ENCODE measurements around the gene AMY2B. TPM values are rescaled to one million over a fixed set of nuclear protein-coding genes. Genes with fewer than 3 reads are reported as not detected.
"Not testable (repeated sequence)": the region's sequence is repeated elsewhere in the genome, so short reads cannot be mapped to it uniquely, and the experiment has no call there.

AMY2B gene
- total RNA-seq, 1 donor from 2014 or later: 3.9 TPM

DNA sequence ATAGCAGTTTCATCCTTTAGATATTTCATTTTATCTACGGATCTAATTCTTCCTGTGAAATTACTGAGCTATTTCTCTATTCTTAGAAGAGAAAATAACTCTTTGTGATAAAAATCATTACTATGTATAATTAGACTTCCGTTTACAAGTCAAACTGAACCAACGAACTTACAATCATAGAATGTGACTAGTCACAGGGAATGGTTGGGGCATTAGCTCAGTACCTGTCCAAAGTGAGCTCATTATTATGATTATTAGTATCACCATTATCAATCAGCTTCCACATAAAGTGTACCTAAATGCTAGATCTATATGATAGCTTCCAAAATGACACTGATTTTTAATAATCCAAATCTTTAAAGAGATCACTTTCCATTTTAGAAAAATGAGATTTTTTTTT lies 12.5 kb downstream of the AMY2B start:
- TF ChIP-seq CTCF (IDR thresholded peaks at IDR 0.05; ENCODE audit: insufficient read depth, low read length, severe bottlenecking): no peak
- peaks cover 2% of the 10 kb centered on the region for H3K27me3 ChIP-seq (ENCODE audit: control insufficient read depth, insufficient read depth, low read length)

DNA sequence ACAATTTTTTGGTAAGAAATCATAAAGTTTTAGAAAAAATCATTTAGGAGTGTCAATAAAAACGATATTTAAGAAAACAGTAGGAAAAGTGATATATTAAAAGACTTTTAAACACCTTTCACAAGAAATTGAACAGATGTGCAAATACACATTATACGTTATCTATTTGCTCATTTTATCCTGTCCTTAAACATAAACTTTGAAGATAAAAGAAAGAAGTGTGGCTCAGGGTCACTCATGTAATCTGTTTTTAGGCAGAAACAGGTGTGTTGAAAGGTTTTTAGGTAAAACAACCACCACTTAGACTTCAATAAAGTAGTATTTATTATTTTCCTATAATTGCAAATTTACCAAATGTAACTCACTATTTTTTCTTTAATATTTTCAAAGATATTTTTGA lies 13.1 kb downstream of the AMY2B start:
- Histone ChIP-seq H3K36me3 (ENCODE audit: control insufficient read depth, insufficient read depth, low read length) (no peaks in the 10 kb centered on the region), H3K27me3 (ENCODE audit: control insufficient read depth, insufficient read depth, low read length) (peaks cover 2% of the 10 kb centered on the region), H3K4me3 (ENCODE audit: low read depth, low read length) (no peak overlapping the region)
- DNase-seq (ENCODE audit: low read depth) (no peak), FAIRE-seq (no peak)
- TF ChIP-seq CTCF (IDR thresholded peaks at IDR 0.05; ENCODE audit: insufficient read depth, low read length, severe bottlenecking): no peak

More for the DNA sequence above, 12.5 kb downstream of the AMY2B start:
- Histone ChIP-seq H3K4me3 (ENCODE audit: low read depth, low read length) (no peak overlapping the region), H3K36me3 (ENCODE audit: control insufficient read depth, insufficient read depth, low read length) (no peaks in the 10 kb centered on the region)
- FAIRE-seq (no peak), DNase-seq (ENCODE audit: low read depth) (no peak)

DNA sequence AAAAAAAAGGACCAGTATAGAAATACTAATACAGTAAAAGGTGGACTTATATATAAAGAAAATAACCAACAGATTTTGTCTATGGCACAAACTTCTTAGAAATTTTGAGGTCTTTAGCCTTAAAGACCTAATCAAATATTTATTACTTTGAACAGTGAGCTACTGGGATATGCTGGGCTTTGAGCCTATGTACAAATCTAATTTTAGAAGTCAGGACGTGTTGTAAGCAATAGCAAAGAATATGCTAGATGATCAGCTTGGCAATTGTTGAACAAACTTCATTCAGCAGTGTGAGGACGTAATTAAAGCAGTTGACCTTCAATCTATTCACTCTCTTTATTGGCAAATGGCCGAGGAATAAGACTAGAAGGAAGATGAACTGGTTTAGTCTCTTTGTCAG lies 31.4 kb downstream of the AMY2B start:
- peak; percentile 58 for FAIRE-seq
- not testable (repeated sequence) for H3K4me3 ChIP-seq (ENCODE audit: low read depth, low read length); DNase-seq (ENCODE audit: low read depth); H3K36me3 ChIP-seq (ENCODE audit: control insufficient read depth, insufficient read depth, low read length); H3K27me3 ChIP-seq (ENCODE audit: control insufficient read depth, insufficient read depth, low read length)

DNA sequence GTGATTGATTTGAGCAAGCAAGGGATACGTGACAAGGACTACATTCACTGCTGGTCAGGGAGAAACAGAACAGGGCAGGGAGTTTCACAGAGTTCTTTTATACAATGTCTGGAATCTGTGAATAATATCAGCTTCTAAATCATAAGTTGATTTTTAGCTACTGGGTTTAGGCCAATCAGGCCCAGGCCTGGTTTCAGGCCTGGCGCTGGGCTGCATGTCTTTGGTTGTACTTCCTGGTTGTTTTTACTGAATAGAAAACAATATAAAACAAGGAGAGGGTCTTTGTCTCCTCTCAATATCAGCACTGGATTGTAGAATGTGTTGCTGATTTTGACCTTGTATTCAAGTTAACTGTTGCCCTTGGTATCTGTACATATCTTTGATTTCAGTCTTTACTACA lies 45.0 kb downstream of the AMY2B start:
- Histone ChIP-seq H3K27me3 (ENCODE audit: control insufficient read depth, insufficient read depth, low read length) (no peaks in the 10 kb centered on the region), H3K4me3 (ENCODE audit: low read depth, low read length) (no peak overlapping the region), H3K36me3 (ENCODE audit: control insufficient read depth, insufficient read depth, low read length) (no peaks in the 10 kb centered on the region)
- DNase-seq (ENCODE audit: low read depth): no peak
- no peak for TF ChIP-seq CTCF (IDR thresholded peaks at IDR 0.05; ENCODE audit: insufficient read depth, low read length, severe bottlenecking)
- no peak for FAIRE-seq

DNA sequence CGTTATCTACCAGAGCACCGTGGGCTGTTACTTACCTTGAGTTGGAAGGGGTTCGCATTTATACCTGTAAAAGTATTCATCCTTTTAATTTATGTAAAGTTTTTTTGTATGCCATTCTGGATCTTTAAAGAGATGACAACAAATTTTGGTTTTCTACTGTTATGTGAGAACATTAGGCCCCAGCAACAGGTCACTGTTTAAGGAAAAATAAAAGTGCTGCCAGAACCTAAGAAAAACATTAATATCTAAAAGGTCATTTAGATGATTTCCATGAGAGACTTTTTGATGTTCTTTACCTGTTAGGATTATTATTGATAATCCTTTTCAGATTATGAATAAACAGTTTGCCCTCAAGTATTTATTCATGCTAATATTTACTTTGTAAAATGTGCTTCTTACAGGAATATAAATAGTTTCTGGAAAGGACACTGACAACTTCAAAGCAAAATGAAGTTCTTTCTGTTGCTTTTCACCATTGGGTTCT lies 45.6 kb downstream of the AMY2B start, which contains the start of gene AMY2A:
Gene AMY2A, plus strand, starts transcription at position 434 of the 484 bp plus-strand sequence. Its CDS starts 14 bp downstream, at position 448.
- H3K27me3 ChIP-seq (ENCODE audit: control insufficient read depth, insufficient read depth, low read length); FAIRE-seq; H3K36me3 ChIP-seq (ENCODE audit: control insufficient read depth, insufficient read depth, low read length); H3K4me3 ChIP-seq (ENCODE audit: low read depth, low read length); DNase-seq (ENCODE audit: low read depth): not testable (repeated sequence)

- H3K27me3 ChIP-seq (ENCODE audit: control insufficient read depth, insufficient read depth, low read length); H3K4me3 ChIP-seq (ENCODE audit: low read depth, low read length); H3K36me3 ChIP-seq (ENCODE audit: control insufficient read depth, insufficient read depth, low read length); DNase-seq (ENCODE audit: low read depth): not testable (repeated sequence)
- FAIRE-seq: peak; percentile 83
These were observed 56.0 kb downstream of the AMY2B start for GRCh38 chr1:103627436-103627835.

Other genes starting within 250 kb of the AMY2B start
- 2.6 and 4.6 TPM in 2 replicates for gene RNPC3, start 45.9 kb upstream of the AMY2B start, total RNA-seq
- not detected in 2 replicates for gene AMY2A, start 45.8 kb downstream of the AMY2B start, total RNA-seq
- under 0.01 TPM in 1 of 2 replicates, not detected in the other for gene AMY1A, start 84.2 kb downstream of the AMY2B start, total RNA-seq
- gene AMY1B, start 124.6 kb downstream of the AMY2B start, total RNA-seq: not detected in 2 replicates
- 0.26 TPM in 2 replicates for gene AMY1C, start 178.3 kb downstream of the AMY2B start, total RNA-seq